Amygdala (tissue), 56 donors: ENCODE data around the gene GABBR1.

Experiments
- DNase-seq, 56 donors: peaks; one replicate each; lab custom pipeline; 2025; lab: John Stamatoyannopoulos, UW

GABBR1 gene

GRCh38 chr6:29577544-29577943 is 55.4 kb downstream of the GABBR1 start:
- DNase-seq, result no peak

- no peak for DNase-seq
Observed at GRCh38 chr6:29576056-29576455, 56.9 kb downstream of the GABBR1 start.

- DNase-seq, result no peak
Observed at GRCh38 chr6:29567991-29568390, 65.0 kb downstream of the GABBR1 start.

- no peak for DNase-seq
Observed at GRCh38 chr6:29567541-29567940, 65.4 kb downstream of the GABBR1 start.

GRCh38 chr6:29566856-29567255 is 66.1 kb downstream of the GABBR1 start:
- no peak for DNase-seq

GRCh38 chr6:29564875-29565274 is 68.1 kb downstream of the GABBR1 start:
- no peak for DNase-seq

- DNase-seq, result no peak
Observed at GRCh38 chr6:29563435-29563965, 69.5 kb downstream of the GABBR1 start.

- no peak for DNase-seq
Observed at GRCh38 chr6:29561606-29562181, 71.3 kb downstream of the GABBR1 start.

GRCh38 chr6:29561091-29561490 is 71.9 kb downstream of the GABBR1 start:
- DNase-seq, result no peak

- no peak for DNase-seq
Observed at GRCh38 chr6:29559524-29560287, 73.3 kb downstream of the GABBR1 start, which contains the start of gene UBD. UBD (minus strand) TSS chr6:29559732; CDS start chr6:29559701, 31 bp downstream.

- no peak for DNase-seq
Observed at GRCh38 chr6:29558439-29559079, 74.4 kb downstream of the GABBR1 start.

- DNase-seq, result no peak
Observed at GRCh38 chr6:29557320-29557719, 75.7 kb downstream of the GABBR1 start.

GRCh38 chr6:29554764-29555163 is 78.2 kb downstream of the GABBR1 start:
- DNase-seq, result no peak

- DNase-seq, result peak in 5 of 56 donors; percentile 2 to 19 (median 12)
Observed at GRCh38 chr6:29553268-29554057, 79.5 kb downstream of the GABBR1 start.

- DNase-seq, result peak in 1 of 56 donors; percentile 12
Observed at GRCh38 chr6:29552512-29553051, 80.4 kb downstream of the GABBR1 start.

GRCh38 chr6:29547573-29547972 is 85.4 kb downstream of the GABBR1 start:
- DNase-seq, result no peak

- no peak for DNase-seq
Observed at GRCh38 chr6:29537714-29538403, 95.1 kb downstream of the GABBR1 start.

- DNase-seq, result no peak
Observed at GRCh38 chr6:29532320-29532951, 100.5 kb downstream of the GABBR1 start.

GRCh38 chr6:29531668-29532067 is 101.3 kb downstream of the GABBR1 start:
- no peak for DNase-seq
